HepG2 (cell line): ENCODE measurements around the gene ZNF318. TPM values are rescaled to one million over a fixed set of nuclear protein-coding genes. Genes with fewer than 3 reads are reported as not detected.

Experiments
- DPF2 ChIP-seq: sonication (generic); formaldehyde crosslinking; IDR thresholded peaks from 2 replicates; pipeline ENCODE4 v1.4.0; 2020; ENCODE audit warnings: mild to moderate bottlenecking, low read depth, missing genetic modification reagents, borderline replicate concordance
- GLI4 ChIP-seq: sonication (generic); formaldehyde crosslinking; IDR thresholded peaks from 2 replicates; pipeline ENCODE4 v1.5.1; 2020; ENCODE audit warnings: missing genetic modification reagents, mild to moderate bottlenecking, moderate library complexity, borderline replicate concordance
- HOXA5 ChIP-seq: sonication (generic); formaldehyde crosslinking; IDR thresholded peaks from 2 replicates; pipeline ENCODE4 v1.4.0; 2020; ENCODE audit warnings: missing genetic modification reagents
- NFRKB ChIP-seq: fragments of 450-650 bp; IDR thresholded peaks from 2 replicates; pipeline ENCODE4 v1.6.1; 2017
- NR2F2 ChIP-seq: IDR thresholded peaks from 2 replicates; pipeline ENCODE4 v1.6.1; 2012; ENCODE audit warnings: low read depth, inconsistent platforms, borderline replicate concordance
- RBM39 ChIP-seq: fragments of 200-400 bp; formaldehyde crosslinking; IDR thresholded peaks from one replicate; pipeline ENCODE4 v1.6.1; 2018; ENCODE audit warnings: antibody characterized with exemption, mild to moderate bottlenecking, low read depth, low read length; ENCODE audit not compliant: poor library complexity, severe bottlenecking
- STAT5B ChIP-seq: sonication (generic); formaldehyde crosslinking; IDR thresholded peaks from 2 replicates; pipeline ENCODE4 v1.4.0; 2020; ENCODE audit warnings: missing genetic modification reagents
- TP53 ChIP-seq: sonication (generic); formaldehyde crosslinking; conservative IDR thresholded peaks from 2 replicates; pipeline ENCODE4 v1.4.0; 2020; ENCODE audit warnings: missing genetic modification reagents
- TSC22D2 ChIP-seq: sonication (generic); formaldehyde crosslinking; IDR thresholded peaks from 2 replicates; pipeline ENCODE4 v1.5.1; 2020; ENCODE audit warnings: missing genetic modification reagents, mild to moderate bottlenecking, borderline replicate concordance
- ZNF232 ChIP-seq: sonication (generic); formaldehyde crosslinking; IDR thresholded peaks from 2 replicates; pipeline ENCODE4 v1.4.0; 2020; ENCODE audit warnings: missing genetic modification reagents, borderline replicate concordance
- ZNF550 ChIP-seq: sonication (generic); formaldehyde crosslinking; IDR thresholded peaks from 2 replicates; pipeline ENCODE4 v1.4.0; 2020; ENCODE audit warnings: mild to moderate bottlenecking, missing genetic modification reagents, borderline replicate concordance
- ZNF768 ChIP-seq: sonication (generic); formaldehyde crosslinking; IDR thresholded peaks from 2 replicates; pipeline ENCODE4 v1.4.0; 2020; ENCODE audit warnings: missing genetic modification reagents
- polyA plus RNA-seq, 8 experiments: library from polyadenylated mRNA; depleted of rRNA in 3 of 8; stranded (reverse) in 7 of 8; unstranded in 1 of 8; fragments of >200 nt; fragmentation: Illumina TruSeq in 4 of 8; extraction: Trizol in 4 of 8; gene quantifications; 2 replicates each; pipeline versions ENCODE4 v1.2.1 to v1.2.3, GENCODE V29; 2011 to 2016; ENCODE audit warnings: low read depth in 4 of 8, missing spikeins in 1 of 8, mixed read lengths in 1 of 8; ENCODE audit not compliant: insufficient read depth in 1 of 8
- total RNA-seq, 5 experiments: library from RNA; depleted of rRNA; stranded (reverse); fragments of >200 nt; fragmentation: Illumina TruSeq; extraction: Trizol; gene quantifications; 2 replicates each; pipeline ENCODE4 v1.2.3, GENCODE V29; 2016; ENCODE audit warnings: low read depth in 1 of 5
- TF ChIP-seq, protein P1 (sequence below): sonication (generic); formaldehyde crosslinking; IDR thresholded peaks from 2 replicates; pipeline ENCODE4 v1.4.0; 2020; ENCODE audit warnings: missing genetic modification reagents
- TF ChIP-seq, protein P2 (sequence below): sonication (generic); formaldehyde crosslinking; IDR thresholded peaks from 2 replicates; pipeline ENCODE4 v1.8.0; 2023; ENCODE audit warnings: mild to moderate bottlenecking, missing genetic modification reagents
- TF ChIP-seq, protein P3 (sequence below): sonication (generic); formaldehyde crosslinking; IDR thresholded peaks from 2 replicates; pipeline ENCODE4 v1.4.0; 2020; ENCODE audit warnings: mild to moderate bottlenecking, missing genetic modification reagents
- TF ChIP-seq, protein P4 (sequence below), 2 experiments: fragments of 450-650 bp in 1 of 2; sonication (generic) in 1 of 2; formaldehyde crosslinking; IDR thresholded peaks; 2 replicates each; pipeline versions ENCODE4 v1.5.0 to v1.8.0; 2020 to 2022; ENCODE audit warnings: mild to moderate bottlenecking in 1 of 2, missing genetic modification reagents in 1 of 2
- TF ChIP-seq, protein P5 (sequence below): sonication (generic); formaldehyde crosslinking; IDR thresholded peaks from 2 replicates; pipeline ENCODE4 v1.4.0; 2020; ENCODE audit warnings: mild to moderate bottlenecking, missing genetic modification reagents

ZNF318 gene
- total and polyA plus RNA-seq, 2 of the 13 experiments (the other 11 are each of a cell fraction or from before 2014, with no cell fraction given): 13.0 to 14.5 TPM

DNA sequence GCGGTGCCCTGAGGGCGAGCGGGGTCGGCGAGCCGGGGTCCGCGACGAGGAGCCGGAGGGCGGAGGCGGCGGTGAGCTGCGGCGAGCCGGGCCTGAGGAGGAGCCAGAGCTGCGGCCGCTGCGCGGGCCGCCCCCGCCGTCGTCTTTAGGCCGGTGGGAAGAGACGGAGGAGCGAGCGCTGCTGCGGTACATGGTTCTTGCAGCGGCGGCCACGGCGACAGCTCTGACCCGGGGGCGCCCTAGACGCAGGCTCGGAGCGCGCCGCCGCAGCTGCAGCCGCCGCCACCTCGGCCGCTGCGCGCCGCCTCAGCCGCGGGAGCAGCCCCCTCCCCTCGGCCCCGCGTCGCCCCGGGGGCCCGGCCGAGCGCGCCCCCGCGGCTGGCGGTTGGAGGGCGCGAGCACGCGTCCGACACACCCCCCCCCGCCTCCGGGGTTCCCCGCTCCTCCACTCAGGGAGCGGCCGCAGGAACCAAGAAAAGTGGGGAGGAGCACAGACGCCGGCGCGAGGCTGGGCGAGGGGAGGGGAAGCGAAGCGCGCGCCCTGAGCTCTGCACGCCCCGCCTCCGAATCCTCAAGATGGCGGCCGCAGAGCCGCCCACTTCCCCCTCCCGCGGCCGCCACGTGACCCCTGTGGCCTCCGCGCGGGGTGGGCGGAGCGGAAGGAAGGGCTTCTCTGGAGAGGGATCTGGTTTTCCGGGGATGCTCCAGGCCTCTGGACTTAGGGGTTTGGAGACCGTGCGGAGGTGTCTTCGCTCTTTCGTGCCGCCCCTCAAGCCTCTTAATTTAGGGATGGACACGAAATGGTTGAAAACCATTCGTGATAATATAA, at the start of gene ZNF318 (continued):
- no peak for TF ChIP-seq NFRKB
- no peak for TF ChIP-seq STAT5B
- TF ChIP-seq ZNF232 (CRISPR knock-in tag): no peak
- TF ChIP-seq HOXA5 (CRISPR knock-in tag): 0 out of 2 replicates have a peak, but pooled peaks have one; percentile 39
- TF ChIP-seq, protein P1, sequence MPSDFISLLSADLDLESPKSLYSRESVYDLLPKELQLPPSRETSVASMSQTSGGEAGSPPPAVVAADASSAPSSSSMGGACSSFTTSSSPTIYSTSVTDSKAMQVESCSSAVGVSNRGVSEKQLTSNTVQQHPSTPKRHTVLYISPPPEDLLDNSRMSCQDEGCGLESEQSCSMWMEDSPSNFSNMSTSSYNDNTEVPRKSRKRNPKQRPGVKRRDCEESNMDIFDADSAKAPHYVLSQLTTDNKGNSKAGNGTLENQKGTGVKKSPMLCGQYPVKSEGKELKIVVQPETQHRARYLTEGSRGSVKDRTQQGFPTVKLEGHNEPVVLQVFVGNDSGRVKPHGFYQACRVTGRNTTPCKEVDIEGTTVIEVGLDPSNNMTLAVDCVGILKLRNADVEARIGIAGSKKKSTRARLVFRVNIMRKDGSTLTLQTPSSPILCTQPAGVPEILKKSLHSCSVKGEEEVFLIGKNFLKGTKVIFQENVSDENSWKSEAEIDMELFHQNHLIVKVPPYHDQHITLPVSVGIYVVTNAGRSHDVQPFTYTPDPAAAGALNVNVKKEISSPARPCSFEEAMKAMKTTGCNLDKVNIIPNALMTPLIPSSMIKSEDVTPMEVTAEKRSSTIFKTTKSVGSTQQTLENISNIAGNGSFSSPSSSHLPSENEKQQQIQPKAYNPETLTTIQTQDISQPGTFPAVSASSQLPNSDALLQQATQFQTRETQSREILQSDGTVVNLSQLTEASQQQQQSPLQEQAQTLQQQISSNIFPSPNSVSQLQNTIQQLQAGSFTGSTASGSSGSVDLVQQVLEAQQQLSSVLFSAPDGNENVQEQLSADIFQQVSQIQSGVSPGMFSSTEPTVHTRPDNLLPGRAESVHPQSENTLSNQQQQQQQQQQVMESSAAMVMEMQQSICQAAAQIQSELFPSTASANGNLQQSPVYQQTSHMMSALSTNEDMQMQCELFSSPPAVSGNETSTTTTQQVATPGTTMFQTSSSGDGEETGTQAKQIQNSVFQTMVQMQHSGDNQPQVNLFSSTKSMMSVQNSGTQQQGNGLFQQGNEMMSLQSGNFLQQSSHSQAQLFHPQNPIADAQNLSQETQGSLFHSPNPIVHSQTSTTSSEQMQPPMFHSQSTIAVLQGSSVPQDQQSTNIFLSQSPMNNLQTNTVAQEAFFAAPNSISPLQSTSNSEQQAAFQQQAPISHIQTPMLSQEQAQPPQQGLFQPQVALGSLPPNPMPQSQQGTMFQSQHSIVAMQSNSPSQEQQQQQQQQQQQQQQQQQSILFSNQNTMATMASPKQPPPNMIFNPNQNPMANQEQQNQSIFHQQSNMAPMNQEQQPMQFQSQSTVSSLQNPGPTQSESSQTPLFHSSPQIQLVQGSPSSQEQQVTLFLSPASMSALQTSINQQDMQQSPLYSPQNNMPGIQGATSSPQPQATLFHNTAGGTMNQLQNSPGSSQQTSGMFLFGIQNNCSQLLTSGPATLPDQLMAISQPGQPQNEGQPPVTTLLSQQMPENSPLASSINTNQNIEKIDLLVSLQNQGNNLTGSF (CRISPR knock-in tag): peak; percentile 5; the same call in 1 of the 2 replicates
- TF ChIP-seq, protein P2, sequence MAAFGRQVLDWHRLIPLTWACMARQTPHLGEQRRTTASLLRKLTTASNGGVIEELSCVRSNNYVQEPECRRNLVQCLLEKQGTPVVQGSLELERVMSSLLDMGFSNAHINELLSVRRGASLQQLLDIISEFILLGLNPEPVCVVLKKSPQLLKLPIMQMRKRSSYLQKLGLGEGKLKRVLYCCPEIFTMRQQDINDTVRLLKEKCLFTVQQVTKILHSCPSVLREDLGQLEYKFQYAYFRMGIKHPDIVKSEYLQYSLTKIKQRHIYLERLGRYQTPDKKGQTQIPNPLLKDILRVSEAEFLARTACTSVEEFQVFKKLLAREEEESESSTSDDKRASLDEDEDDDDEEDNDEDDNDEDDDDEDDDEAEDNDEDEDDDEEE (CRISPR knock-in tag): peak; percentile 64; the same call in 1 of the 2 replicates
- TF ChIP-seq ZNF550 (CRISPR knock-in tag): 0 out of 2 replicates have a peak, but pooled peaks have one; percentile 17
- no peak for TF ChIP-seq DPF2
- TF ChIP-seq NR2F2: peak; percentile 41; the same call in 1 of the 2 replicates
- peak; percentile 56; the same call in 1 of the 2 replicates for TF ChIP-seq GLI4 (CRISPR knock-in tag)
- TF ChIP-seq, protein P3, sequence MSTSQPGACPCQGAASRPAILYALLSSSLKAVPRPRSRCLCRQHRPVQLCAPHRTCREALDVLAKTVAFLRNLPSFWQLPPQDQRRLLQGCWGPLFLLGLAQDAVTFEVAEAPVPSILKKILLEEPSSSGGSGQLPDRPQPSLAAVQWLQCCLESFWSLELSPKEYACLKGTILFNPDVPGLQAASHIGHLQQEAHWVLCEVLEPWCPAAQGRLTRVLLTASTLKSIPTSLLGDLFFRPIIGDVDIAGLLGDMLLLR (CRISPR knock-in tag): peak; percentile 20; the same call in 1 of the 2 replicates
- TF ChIP-seq RBM39: peak; percentile 73
- TF ChIP-seq, protein P4, sequence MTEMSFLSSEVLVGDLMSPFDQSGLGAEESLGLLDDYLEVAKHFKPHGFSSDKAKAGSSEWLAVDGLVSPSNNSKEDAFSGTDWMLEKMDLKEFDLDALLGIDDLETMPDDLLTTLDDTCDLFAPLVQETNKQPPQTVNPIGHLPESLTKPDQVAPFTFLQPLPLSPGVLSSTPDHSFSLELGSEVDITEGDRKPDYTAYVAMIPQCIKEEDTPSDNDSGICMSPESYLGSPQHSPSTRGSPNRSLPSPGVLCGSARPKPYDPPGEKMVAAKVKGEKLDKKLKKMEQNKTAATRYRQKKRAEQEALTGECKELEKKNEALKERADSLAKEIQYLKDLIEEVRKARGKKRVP (CRISPR knock-in tag; IDR thresholded peaks at IDR 0.05): no peak
- 0 out of 2 replicates have a peak, but pooled peaks have one; percentile 58 for TF ChIP-seq TP53 (CRISPR knock-in tag)
- peak; percentile 20; the same call in 1 of the 2 replicates for TF ChIP-seq TSC22D2 (CRISPR knock-in tag)
- TF ChIP-seq, protein P5, sequence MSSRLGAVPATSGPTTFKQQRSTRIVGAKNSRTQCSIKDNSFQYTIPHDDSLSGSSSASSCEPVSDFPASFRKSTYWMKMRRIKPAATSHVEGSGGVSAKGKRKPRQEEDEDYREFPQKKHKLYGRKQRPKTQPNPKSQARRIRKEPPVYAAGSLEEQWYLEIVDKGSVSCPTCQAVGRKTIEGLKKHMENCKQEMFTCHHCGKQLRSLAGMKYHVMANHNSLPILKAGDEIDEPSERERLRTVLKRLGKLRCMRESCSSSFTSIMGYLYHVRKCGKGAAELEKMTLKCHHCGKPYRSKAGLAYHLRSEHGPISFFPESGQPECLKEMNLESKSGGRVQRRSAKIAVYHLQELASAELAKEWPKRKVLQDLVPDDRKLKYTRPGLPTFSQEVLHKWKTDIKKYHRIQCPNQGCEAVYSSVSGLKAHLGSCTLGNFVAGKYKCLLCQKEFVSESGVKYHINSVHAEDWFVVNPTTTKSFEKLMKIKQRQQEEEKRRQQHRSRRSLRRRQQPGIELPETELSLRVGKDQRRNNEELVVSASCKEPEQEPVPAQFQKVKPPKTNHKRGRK (CRISPR knock-in tag): no peak
- no peak for TF ChIP-seq ZNF768 (CRISPR knock-in tag)
